Liver (tissue), 3 donors: ENCODE data around the gene F12.

Source experiments
- ATF3 ChIP-seq: IDR thresholded peaks from 2 replicates; pipeline ENCODE4 v1.6.1; 2016; ENCODE audit warnings: antibody characterized with exemption
- CTCF ChIP-seq: fragments of 150-350 bp; IDR thresholded peaks from 2 replicates; pipeline ENCODE4 v1.5.1; 2017; ENCODE audit warnings: improper control_type of control experiment, low read depth, low read length; ENCODE audit not compliant: missing input control
- EGR1 ChIP-seq, 2 donors: IDR thresholded peaks; 2 replicates each; pipeline ENCODE4 v1.6.1; 2016 to 2018; ENCODE audit warnings: antibody characterized with exemption in 2 of 2, low read depth in 2 of 2
- JUND ChIP-seq, 2 donors: IDR thresholded peaks; 2 replicates each; pipeline ENCODE4 v1.6.1; 2016; ENCODE audit warnings: antibody characterized with exemption in 2 of 2
- MAX ChIP-seq: IDR thresholded peaks from 2 replicates; pipeline ENCODE4 v1.6.1; 2016; ENCODE audit warnings: antibody characterized with exemption
- RAD21 ChIP-seq, 2 donors: IDR thresholded peaks; 2 replicates each; pipeline ENCODE4 v1.6.1; 2016; ENCODE audit warnings: antibody characterized with exemption in 2 of 2, mild to moderate bottlenecking in 2 of 2
- REST ChIP-seq: IDR thresholded peaks from 2 replicates; pipeline ENCODE4 v1.6.1; 2016; ENCODE audit warnings: antibody characterized with exemption, mild to moderate bottlenecking
- RXRA ChIP-seq, 2 donors: IDR thresholded peaks; 2 replicates each; pipeline ENCODE4 v1.6.1; 2017 to 2018; ENCODE audit warnings: antibody characterized with exemption in 2 of 2, mild to moderate bottlenecking in 1 of 2
- SP1 ChIP-seq: IDR thresholded peaks from 2 replicates; pipeline ENCODE4 v1.6.1; 2018; ENCODE audit warnings: antibody characterized with exemption, mild to moderate bottlenecking
- TAF1 ChIP-seq: conservative IDR thresholded peaks from 2 replicates; pipeline ENCODE4 v1.6.1; 2016; ENCODE audit warnings: antibody characterized with exemption, mild to moderate bottlenecking
- YY1 ChIP-seq: IDR thresholded peaks from 2 replicates; pipeline ENCODE4 v1.6.1; 2016; ENCODE audit warnings: antibody characterized with exemption, mild to moderate bottlenecking
- ZBTB33 ChIP-seq: IDR thresholded peaks from 2 replicates; pipeline ENCODE4 v1.6.1; 2016; ENCODE audit warnings: antibody characterized with exemption
- donor health status: healthy.
- donor health status: healthy.

- no peak for TF ChIP-seq CTCF
- TF ChIP-seq REST, result no peak
- no peak for TF ChIP-seq RAD21 (IDR thresholded peaks at IDR 0.05)
- no peak for TF ChIP-seq TAF1
- TF ChIP-seq MAX, result no peak
- no peak for TF ChIP-seq ATF3
- no peak for TF ChIP-seq YY1
- no peak for TF ChIP-seq SP1
- TF ChIP-seq JUND (IDR thresholded peaks at IDR 0.05), result no peak
- TF ChIP-seq RXRA (IDR thresholded peaks at IDR 0.05), result no peak
- no peak for TF ChIP-seq ZBTB33
- no peak for TF ChIP-seq EGR1 (IDR thresholded peaks at IDR 0.05; ENCODE audit: low read depth in 2 of 2)
Observed at GRCh38 chr5:177380805-177381126, 28.6 kb downstream of the F12 start.
